GM12878 (cell line): Measurements from ENCODE around the gene CD248. TPM values are rescaled to one million over a fixed set of nuclear protein-coding genes. Genes with fewer than 3 reads are reported as not detected.

Experiments
- ATF7 ChIP-seq: fragments of 450-650 bp; IDR thresholded peaks from 2 replicates; pipeline ENCODE4 v1.6.1; 2016; ENCODE audit warnings: low read depth, mild to moderate bottlenecking
- BCL11A ChIP-seq: IDR thresholded peaks from 2 replicates; pipeline ENCODE4 v1.6.1; 2011; ENCODE audit warnings: low read depth, low read length
- BHLHE40 ChIP-seq, 2 experiments: fragments of 450-650 bp in 1 of 2; IDR thresholded peaks; 2 replicates each; pipeline ENCODE4 v1.6.1; 2011 to 2017; ENCODE audit warnings: low read depth in 2 of 2, borderline replicate concordance in 1 of 2, improper control_type of control experiment in 1 of 2, low read length in 1 of 2, mild to moderate bottlenecking in 1 of 2
- BMI1 ChIP-seq: fragments of 450-650 bp; IDR thresholded peaks from 2 replicates; pipeline ENCODE4 v1.6.1; 2016; ENCODE audit warnings: mild to moderate bottlenecking, moderate library complexity, borderline replicate concordance
- ETV6 ChIP-seq, 2 experiments: fragments of 450-650 bp in 1 of 2; IDR thresholded peaks in 1 of 2; conservative IDR thresholded peaks in 1 of 2; 2 replicates each; pipeline ENCODE4 v1.6.1; 2014; ENCODE audit warnings: antibody characterized with exemption in 1 of 2, borderline replicate concordance in 1 of 2, low read depth in 1 of 2, mild to moderate bottlenecking in 1 of 2, moderate library complexity in 1 of 2
- FOXM1 ChIP-seq: IDR thresholded peaks from 2 replicates; pipeline ENCODE4 v1.6.1; 2012; ENCODE audit warnings: low read depth, mild to moderate bottlenecking, inconsistent platforms, low read length, moderate library complexity
- HDAC2 ChIP-seq: fragments of 200-600 bp; sonication (generic); IDR thresholded peaks from 2 replicates; pipeline ENCODE4 v1.6.1; 2017
- HDAC6 ChIP-seq: fragments of 200-600 bp; sonication (generic); IDR thresholded peaks from one replicate; pipeline ENCODE4 v1.8.0; 2017; ENCODE audit warnings: antibody characterized with exemption; ENCODE audit not compliant: unreplicated experiment
- KAT2A ChIP-seq: conservative IDR thresholded peaks from 2 replicates; pipeline ENCODE4 v1.6.1; 2011; ENCODE audit warnings: low read depth, low read length; ENCODE audit not compliant: control insufficient read depth
- LARP7 ChIP-seq: fragments of 450-650 bp; IDR thresholded peaks from 2 replicates; pipeline ENCODE4 v1.6.1; 2017; ENCODE audit warnings: mild to moderate bottlenecking
- MXI1 ChIP-seq: fragments of 150-350 bp; IDR thresholded peaks from 2 replicates; pipeline ENCODE4 v1.6.1; 2011; ENCODE audit warnings: low read depth, mild to moderate bottlenecking, inconsistent platforms, low read length, improper control_type of control experiment
- PAX5 ChIP-seq: IDR thresholded peaks from 2 replicates; pipeline ENCODE4 v1.6.1; 2011; ENCODE audit warnings: low read depth, low read length, borderline replicate concordance
- PBX3 ChIP-seq: IDR thresholded peaks from 2 replicates; pipeline ENCODE4 v1.6.1; 2011; ENCODE audit warnings: mild to moderate bottlenecking, low read depth, low read length, moderate library complexity; ENCODE audit not compliant: insufficient replicate concordance
- RB1 ChIP-seq: fragments of 450-650 bp; formaldehyde crosslinking; IDR thresholded peaks from 2 replicates; pipeline ENCODE4 v1.6.1; 2017; ENCODE audit warnings: mild to moderate bottlenecking, borderline replicate concordance
- SIX5 ChIP-seq: IDR thresholded peaks from 2 replicates; pipeline ENCODE4 v1.6.1; 2011; ENCODE audit warnings: mild to moderate bottlenecking, low read depth, low read length, moderate library complexity; ENCODE audit not compliant: severe bottlenecking
- SMC3 ChIP-seq: IDR thresholded peaks from 2 replicates; pipeline ENCODE4 v1.6.1; 2011; ENCODE audit warnings: low read length, improper control_type of control experiment, borderline replicate concordance
- SUZ12 ChIP-seq: fragments of 200-600 bp; sonication (generic); IDR thresholded peaks from one replicate; pipeline ENCODE4 v1.6.1; 2018; ENCODE audit warnings: antibody characterized with exemption, mild to moderate bottlenecking; ENCODE audit not compliant: unreplicated experiment
- USF1 ChIP-seq: IDR thresholded peaks from 2 replicates; pipeline ENCODE4 v1.6.1; 2011; ENCODE audit warnings: borderline replicate concordance, low read depth, mild to moderate bottlenecking, moderate library complexity, mixed read lengths, low read length; ENCODE audit not compliant: insufficient read depth; ENCODE audit errors: extremely low read length
- ZBTB11 ChIP-seq: fragments of 450-650 bp; formaldehyde crosslinking; IDR thresholded peaks from 2 replicates; pipeline ENCODE4 v1.5.0; 2022; ENCODE audit warnings: mild to moderate bottlenecking, missing genetic modification characterization
- polyA plus RNA-seq, 11 experiments: library from polyadenylated mRNA; depleted of rRNA in 4 of 11; unstranded in 6 of 11; stranded (reverse) in 5 of 11; fragments of >200 nt; fragmentation: Nextera tagmentation in 4 of 11; fragmentation: Illumina TruSeq in 1 of 11; extraction: Ambion mirVana in 4 of 11; extraction: Trizol in 1 of 11; gene quantifications; 1 replicate in 1 of 11; 2 replicates in 10 of 11; pipeline versions ENCODE4 v1.2.1 to v1.2.3, GENCODE V29; 2011 to 2016; ENCODE audit warnings: inconsistent platforms in 2 of 11, missing spikeins in 2 of 11, low read depth in 1 of 11
- total RNA-seq, 4 experiments: library from RNA; depleted of rRNA in 3 of 4; stranded (reverse); fragments of >200 nt in 3 of 4; fragmentation: Illumina TruSeq in 1 of 4; extraction: Trizol in 1 of 4; gene quantifications; 2 replicates each; pipeline versions ENCODE4 v1.2.1 to v1.2.3, GENCODE V29; 2013 to 2021
- TF ChIP-seq, protein P1 (sequence below): IDR thresholded peaks from 2 replicates; pipeline ENCODE4 v1.6.1; 2012; ENCODE audit warnings: low read depth, low read length, improper control_type of control experiment
- TF ChIP-seq, protein P2 (sequence below): fragments of 450-650 bp; IDR thresholded peaks from 2 replicates; pipeline ENCODE4 v1.6.1; 2017; ENCODE audit warnings: low read depth, mild to moderate bottlenecking, moderate library complexity

CD248 gene
- total and polyA plus RNA-seq, 10 of the 15 experiments (the other 5 are each of a cell fraction or from before 2014, with no cell fraction given): 0.10 to 0.21 (median 0.20) TPM; not detected in 7

DNA sequence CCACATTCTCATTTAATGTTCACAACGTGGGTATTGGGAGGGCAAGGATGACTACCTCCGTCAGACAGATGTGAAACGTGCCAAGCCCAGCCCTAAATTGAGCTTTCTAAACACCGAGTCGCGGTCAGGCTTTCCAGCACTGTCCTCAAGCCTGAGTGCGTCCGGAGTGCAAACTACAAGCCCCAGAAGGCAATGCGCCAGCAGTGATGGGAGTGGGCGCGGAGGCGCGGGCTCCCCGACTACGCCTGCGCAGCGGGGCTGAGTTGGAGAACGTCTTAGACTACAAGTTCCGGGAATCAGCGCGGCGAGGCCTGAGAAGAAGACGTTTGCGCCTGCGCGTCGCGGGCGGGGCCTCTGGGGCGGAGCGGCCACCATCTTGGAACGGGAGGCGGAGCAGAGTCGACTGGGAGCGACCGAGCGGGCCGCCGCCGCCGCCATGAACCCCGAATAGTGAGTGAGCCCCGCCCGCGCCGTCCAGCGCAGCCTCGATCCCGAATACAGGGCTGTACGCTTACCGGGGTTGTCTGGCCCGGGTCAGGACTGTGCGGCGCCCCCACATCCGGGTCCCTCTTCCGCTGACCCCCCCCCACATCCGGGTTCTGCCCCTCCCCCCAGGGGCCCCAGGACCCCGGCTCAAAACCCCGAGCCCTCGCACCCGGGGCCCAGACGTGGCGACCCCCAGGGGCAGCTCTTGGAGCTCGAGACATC lies 48.4 kb downstream of the CD248 start, which contains the start of gene RAB1B (continued):
- TF ChIP-seq KAT2A (no peak), HDAC6 (no peak), ATF7 (no peak), ETV6 (conservative IDR thresholded peaks at IDR 0.05 in 1 of 2, IDR thresholded peaks at IDR 0.05 in 1 of 2; ENCODE audit: borderline replicate concordance in 1 of 2, low read depth in 1 of 2) (no peak), PAX5 (peak; percentile 55; the same call in 1 of the 2 replicates), HDAC2 (no peak), BCL11A (no peak), SMC3 (no peak), LARP7 (no peak; the same call in 1 of the 2 replicates), PBX3 (no peak), FOXM1 (no peak), BMI1 (no peak), MXI1 (peak; percentile 75), RB1 (no peak), SIX5 (peak; percentile 91), SUZ12 (no peak), USF1 (no peak), ZBTB11 (CRISPR knock-in tag) (no peak), BHLHE40 (IDR thresholded peaks at IDR 0.05; ENCODE audit: borderline replicate concordance in 1 of 2, low read depth in 2 of 2, low read length in 1 of 2) (peak; percentile 85 to 86)
- TF ChIP-seq, protein P1, sequence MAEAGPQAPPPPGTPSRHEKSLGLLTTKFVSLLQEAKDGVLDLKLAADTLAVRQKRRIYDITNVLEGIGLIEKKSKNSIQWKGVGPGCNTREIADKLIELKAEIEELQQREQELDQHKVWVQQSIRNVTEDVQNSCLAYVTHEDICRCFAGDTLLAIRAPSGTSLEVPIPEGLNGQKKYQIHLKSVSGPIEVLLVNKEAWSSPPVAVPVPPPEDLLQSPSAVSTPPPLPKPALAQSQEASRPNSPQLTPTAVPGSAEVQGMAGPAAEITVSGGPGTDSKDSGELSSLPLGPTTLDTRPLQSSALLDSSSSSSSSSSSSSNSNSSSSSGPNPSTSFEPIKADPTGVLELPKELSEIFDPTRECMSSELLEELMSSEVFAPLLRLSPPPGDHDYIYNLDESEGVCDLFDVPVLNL: peak; percentile 57; the same call in 1 of the 2 replicates
- TF ChIP-seq, protein P2, sequence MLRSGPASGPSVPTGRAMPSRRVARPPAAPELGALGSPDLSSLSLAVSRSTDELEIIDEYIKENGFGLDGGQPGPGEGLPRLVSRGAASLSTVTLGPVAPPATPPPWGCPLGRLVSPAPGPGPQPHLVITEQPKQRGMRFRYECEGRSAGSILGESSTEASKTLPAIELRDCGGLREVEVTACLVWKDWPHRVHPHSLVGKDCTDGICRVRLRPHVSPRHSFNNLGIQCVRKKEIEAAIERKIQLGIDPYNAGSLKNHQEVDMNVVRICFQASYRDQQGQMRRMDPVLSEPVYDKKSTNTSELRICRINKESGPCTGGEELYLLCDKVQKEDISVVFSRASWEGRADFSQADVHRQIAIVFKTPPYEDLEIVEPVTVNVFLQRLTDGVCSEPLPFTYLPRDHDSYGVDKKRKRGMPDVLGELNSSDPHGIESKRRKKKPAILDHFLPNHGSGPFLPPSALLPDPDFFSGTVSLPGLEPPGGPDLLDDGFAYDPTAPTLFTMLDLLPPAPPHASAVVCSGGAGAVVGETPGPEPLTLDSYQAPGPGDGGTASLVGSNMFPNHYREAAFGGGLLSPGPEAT: no peak
